ENCODE data around the gene JADE2. TPM values are rescaled to one million over a fixed set of nuclear protein-coding genes. Genes with fewer than 3 reads are reported as not detected.
"Not testable (repeated sequence)": the region's sequence is repeated elsewhere in the genome, so short reads cannot be mapped to it uniquely, and the experiment has no call there.

Gene JADE2
- total RNA-seq, 1 donor from 2014 or later: 3.7 TPM

DNA sequence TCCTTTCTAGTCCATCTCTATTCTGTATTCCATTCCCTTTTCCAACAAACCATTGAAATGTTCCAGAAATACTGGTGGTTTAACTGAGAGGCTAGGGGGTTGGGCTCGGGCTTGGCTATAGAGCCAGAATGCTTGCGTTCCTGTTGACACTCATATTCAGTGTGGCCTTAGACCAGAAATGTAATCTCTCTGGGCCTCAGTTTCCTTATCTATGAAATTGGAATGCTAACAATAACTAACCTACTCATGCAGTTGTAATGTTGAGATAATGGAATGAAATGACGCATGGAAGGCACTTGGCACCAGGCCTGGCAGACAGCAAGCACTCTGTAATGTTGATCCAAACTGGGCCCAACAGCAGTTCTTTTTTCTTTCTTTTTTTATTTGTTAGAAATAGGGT lies 26.8 kb downstream of the JADE2 start:
- DNase-seq: no peak

DNA sequence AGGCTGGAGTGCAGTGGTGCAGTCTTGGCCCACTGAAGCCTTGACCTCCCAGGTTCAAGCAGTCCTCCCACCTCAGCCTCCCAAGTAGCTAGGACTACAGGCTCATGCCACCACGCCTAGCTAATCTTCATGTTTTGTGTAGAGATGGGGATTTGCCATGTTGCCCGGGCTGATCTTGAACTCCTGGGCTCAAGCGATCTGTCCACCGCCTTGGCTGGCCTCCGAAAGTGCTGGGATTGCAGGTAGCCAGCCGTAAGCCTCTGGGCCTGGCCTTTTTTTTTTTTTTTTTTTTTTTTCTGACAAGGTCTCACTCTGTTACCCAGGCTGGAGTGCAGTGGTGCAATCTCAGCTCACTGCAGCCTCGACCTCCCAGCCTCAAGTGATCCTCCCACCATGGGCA lies 27.2 kb downstream of the JADE2 start:
- not testable (repeated sequence) for DNase-seq

DNA sequence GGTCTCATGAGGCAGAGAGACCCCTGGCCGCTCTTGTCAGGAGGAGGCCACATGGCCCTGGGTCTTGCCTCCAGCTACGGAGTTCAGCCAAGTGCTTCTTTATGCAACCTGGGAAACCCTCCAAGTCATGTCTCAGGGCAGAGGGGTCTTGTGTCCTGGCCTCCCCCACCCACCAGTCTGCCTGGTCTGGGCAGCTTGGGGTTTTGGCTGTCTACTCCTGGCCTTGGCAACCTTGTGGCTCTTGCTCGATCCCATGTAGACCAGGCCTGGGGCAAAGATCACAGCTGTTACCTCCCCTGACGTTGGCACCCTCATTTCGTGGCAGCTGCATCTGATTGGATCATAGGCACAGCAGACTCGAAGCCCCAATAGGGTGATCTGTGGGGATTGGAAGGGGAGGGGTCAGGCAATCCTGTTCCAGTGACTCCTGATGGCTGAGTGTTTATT lies 28.4 kb downstream of the JADE2 start:
- no peak for DNase-seq

- no peak for DNase-seq
These were observed 29.1 kb downstream of the JADE2 start for GRCh38 chr5:134554319-134555222.

DNA sequence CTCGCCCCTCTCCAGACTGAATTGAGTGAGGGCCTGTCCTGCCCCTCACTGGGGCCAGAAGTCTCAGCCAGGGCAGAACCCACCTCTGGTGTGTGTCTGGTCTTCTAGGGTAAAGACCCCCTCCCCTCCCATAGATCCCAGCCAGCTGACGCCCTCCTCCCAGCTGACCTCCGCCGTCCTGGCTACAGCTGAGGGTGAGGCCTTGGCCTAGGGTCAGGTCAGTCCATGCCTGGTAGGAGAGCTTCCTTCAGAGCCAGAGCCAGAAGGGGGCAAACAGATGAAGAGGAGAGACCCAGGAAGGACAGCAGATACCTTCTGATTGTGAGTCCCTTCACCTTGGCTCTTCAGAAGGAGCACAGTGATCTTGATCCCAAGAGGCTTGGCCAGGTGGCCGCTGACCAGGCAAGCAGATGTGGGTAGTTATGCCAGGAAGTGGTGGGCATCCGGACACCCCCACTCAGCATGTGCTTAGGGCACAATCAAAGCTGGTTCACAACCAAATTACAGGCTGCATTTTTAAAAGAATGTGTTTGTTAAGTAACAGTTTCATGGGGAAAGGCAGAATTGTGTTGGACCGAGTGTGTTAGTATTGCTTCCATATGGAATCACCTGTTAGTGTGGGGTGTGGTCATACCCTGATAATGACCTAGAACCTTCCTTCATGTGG lies 29.9 kb downstream of the JADE2 start:
- DNase-seq: no peak

DNA sequence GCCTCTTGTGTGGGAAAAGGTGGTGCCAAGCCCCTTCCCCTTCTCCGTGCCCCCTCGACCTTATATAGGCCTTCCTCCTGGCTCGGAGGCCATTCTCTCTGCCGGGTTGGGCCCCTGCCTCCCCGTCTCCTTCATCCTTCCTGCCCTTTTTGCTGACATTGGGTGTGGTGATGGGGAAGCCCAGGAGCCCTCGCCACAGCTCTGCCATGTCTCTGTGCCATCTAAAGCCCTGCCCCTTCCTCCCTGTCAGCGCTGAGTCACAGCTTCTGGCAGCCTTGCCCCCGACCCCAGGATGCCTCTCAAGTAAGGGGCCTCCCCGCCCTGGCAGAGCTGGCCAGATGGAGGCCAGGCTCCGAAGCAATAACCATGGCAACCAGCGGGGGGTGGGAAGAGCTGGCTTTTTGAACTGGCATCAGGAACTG lies 30.4 kb downstream of the JADE2 start:
- peak; percentile 23 for DNase-seq

GRCh38 chr5:134556588-134556987 lies 31.1 kb downstream of the JADE2 start:
- DNase-seq: not testable (repeated sequence)

DNA sequence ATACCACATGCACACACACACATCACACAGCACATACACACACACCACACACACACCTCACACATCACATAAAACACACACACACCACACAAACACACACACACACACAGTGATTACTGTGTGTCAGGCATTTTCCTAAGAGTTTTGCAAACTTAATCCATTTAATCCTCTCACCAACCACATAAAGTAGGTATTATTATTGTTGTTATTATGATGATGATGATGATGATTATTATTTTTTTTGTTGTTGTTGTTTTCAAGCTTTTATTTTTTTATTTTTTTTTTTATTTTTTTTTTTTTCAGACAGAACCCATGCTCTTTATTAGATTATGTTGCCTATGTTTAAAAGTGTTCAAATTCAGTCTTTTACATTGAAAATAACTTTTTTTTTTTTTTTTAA lies 31.5 kb downstream of the JADE2 start:
- no peak for DNase-seq

GRCh38 chr5:134559672-134560071 lies 34.2 kb downstream of the JADE2 start:
- no peak for DNase-seq

- no peak for DNase-seq
These were observed 35.2 kb downstream of the JADE2 start for GRCh38 chr5:134560698-134561097.

DNA sequence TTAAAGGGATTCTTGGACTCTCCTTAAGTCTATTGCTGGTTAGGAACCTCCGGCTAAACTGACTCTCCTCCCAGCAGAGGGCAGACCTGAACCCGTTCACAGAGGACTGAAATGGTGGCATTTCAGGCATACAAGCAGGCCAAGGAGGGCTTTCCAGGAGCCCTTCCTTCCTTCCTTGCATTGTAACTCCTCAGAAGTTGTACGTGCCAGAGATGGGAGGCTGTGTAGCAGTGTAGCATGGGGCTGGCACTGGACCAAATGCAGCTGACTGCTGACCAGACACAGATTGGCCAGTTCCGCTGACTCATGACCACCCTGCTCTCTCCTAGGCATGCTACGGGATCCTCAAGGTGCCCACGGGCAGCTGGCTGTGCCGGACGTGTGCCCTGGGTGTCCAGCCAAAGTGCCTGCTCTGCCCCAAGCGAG lies 36.4 kb downstream of the JADE2 start:
- DNase-seq: no peak

DNA sequence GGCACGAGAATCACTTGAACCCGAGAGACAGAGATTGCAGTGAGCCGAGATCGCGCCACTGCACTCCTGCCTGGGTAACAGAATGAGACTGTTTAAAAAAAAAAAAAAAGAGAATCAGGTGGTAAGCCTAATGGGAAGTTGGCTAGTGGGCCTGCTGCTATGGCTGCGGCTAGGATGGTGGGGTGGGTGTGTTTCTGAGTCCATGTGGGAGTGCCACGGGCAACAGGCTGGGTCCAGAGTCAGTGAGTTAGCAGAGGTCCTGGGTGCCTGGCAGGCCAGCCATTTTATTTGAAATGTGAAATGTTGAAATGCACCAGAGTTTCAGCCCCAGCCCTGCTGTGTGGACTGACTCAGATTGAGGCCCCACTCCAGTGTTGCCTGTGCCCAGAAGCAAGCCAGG lies 37.8 kb downstream of the JADE2 start:
- DNase-seq: no peak

DNA sequence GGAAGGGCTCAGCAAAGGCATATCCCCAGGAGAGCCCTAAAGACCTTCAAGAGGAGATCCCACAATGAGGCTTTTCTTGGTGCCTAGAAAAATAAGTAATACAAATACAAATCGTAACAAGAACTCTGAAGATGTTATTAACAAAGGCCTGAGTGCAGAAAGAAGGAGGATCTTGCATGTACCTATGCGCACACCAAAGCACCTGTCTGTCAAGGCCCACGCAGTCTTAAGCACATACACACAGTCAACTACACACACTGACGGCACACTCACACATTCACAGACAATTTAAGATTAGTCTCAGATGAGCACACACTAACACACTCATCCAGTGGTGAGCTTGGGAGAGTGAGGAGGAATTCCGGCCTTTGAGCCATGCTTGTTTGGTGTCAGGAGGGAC lies 38.5 kb downstream of the JADE2 start:
- DNase-seq: no peak

DNA sequence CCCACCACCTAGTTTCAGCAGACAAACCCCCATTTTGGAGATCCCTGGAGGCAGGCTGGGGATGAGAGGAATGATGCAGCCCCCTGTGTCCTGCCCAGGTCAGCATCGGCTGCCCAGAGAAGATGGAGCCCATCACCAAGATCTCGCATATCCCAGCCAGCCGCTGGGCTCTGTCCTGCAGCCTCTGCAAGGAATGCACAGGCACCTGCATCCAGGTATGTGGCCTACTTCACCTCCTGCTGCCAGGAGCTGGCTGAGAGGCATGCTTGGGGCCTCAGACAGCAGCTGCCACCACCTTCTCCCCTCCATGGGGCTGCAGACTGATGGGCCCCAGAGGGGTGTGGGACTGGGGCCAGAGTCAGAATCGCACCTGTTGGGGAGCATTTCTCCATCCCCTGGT lies 38.9 kb downstream of the JADE2 start:
- DNase-seq: no peak

- DNase-seq: no peak
These were observed 40.6 kb downstream of the JADE2 start for GRCh38 chr5:134565791-134566740.

DNA sequence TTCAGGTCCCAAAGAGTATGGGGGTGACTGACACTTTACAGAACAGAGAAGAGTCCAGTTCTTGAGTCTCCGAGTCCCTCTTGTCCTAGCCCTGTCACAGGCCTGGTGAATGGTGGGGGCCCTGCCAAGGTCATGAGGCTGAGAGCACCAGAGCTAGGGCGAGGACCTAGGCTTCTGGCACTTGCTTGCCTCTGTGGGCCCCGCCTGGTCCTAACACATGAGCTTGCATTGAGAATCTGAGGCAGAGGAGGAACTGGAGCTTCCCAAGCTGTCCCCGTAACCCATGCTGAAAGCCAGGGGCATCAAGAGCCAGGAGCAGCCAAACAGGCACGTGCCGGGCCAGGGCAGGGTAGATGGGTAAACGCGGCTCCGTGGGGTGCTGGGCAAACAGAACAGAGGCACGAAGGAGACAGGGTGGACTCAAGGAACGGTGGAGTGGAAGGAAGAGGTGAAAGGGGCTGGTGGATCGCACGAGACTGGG lies 41.3 kb downstream of the JADE2 start:
- DNase-seq: no peak

DNA sequence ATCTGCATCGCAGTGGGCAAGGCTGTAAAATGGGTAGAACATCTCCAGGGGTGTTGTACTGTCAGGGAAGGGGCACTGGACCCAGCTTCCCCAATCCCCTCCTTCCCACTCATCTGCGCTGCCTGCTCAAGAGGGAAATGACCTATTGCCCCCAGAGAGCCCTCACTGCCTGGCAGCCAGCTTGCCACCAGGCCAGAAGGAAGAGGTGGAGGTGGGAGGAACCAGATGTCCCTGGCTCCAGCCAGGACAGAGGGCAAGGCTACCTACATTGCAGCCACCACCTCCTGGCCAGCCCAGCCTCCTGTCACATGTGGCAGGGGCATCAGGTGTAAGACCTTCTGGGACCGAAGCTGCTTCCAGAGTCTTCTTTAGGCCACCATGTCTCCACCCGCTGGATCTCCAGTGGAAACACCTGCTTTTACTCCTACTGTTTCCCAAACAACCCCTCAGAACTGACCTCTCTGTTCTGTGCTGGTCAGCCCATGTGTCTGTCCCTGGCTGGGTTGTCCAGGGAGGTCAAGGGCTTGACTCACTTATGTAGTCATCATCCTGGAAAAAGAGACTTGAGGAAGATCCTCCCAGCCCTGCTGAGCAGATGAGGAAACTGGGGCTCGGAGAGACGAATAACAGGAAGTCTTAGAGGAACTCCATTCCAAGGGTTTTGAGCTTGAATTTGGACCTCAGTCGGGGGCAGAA lies 42.3 kb downstream of the JADE2 start:
- no peak for DNase-seq

DNA sequence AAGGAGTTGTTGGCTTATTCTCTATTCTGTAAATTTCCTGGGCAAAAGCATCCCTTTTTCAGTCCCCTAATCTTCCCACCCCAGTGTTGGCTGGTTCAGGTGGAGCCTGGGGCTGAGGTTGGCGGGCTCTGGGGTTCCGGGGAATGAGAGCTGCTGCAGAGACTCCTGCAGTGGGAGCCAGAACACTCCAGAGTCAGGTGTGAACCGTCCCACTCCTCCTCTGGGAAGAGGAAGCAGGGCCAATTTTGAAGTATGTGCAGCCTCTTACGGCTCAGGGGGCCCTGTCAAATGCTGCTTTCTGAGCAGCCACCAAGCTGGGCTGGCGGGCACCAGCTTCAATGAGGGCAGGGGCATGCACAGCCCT lies 42.8 kb downstream of the JADE2 start:
- peak; percentile 21 for DNase-seq

DNA sequence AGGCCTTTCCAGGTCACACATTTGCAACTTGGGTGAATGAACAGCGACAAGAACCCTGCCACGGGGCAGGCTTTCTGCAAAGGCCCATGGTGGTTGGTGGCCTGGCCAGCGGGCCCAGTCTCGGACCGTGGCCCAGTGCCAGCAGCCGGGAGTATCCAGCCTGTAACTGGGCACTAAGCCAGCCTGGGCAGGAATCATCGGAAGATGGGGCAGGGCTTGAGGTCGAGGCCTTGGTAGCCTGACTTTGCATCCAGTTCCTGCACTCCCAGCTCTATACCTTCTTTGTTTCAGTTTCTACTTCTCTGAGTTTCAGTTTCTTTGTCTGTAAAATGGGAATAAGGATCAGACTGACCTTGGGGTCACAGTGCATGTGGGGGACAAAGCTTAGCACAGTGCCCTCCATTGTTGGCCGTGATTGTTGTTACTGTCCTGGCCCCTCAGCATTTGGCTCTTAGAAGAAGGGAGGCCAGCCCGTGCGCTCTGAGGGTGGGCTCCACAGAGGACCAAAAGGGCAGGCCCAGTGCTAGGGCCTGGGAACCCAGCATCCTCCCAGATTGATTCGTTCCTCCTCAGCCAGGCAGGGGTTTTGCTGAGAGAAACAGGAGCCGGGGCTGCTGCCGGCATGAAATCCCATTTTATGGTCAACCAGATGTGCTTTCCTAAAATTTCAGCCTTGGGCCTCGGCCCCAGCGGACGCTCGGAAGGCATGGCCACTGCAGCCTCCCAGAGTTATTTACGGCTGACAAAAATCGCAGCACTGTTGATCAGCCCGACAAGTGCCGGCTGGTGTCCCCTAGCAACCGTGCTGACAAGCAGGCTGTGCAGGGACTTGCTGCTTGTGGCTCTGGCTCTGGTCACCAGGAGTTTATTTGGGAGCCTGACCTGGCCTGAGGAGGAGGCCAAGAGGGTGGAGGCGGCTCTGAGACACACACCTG lies 43.6 kb downstream of the JADE2 start:
- DNase-seq: peak; percentile 41

GRCh38 chr5:134569758-134570364 lies 44.4 kb downstream of the JADE2 start:
- DNase-seq: no peak

Measured in occipital lobe (tissue), 2 donors.